Measurements from ENCODE around the gene SAP30BP.

The SAP30BP gene

GRCh38 chr17:75666959-75667790 lies at the start of gene SAP30BP, which contains the start of gene RECQL5:
Gene SAP30BP (plus strand): TSS chr17:75667338. CDS start chr17:75667373, 35 bp downstream.
Gene RECQL5 (minus strand): TSS chr17:75667154. CDS start chr17:75666557, 597 bp downstream.
- peak; percentile 97 for DNase-seq (ENCODE audit: low read depth in 2 of 2)

DNA sequence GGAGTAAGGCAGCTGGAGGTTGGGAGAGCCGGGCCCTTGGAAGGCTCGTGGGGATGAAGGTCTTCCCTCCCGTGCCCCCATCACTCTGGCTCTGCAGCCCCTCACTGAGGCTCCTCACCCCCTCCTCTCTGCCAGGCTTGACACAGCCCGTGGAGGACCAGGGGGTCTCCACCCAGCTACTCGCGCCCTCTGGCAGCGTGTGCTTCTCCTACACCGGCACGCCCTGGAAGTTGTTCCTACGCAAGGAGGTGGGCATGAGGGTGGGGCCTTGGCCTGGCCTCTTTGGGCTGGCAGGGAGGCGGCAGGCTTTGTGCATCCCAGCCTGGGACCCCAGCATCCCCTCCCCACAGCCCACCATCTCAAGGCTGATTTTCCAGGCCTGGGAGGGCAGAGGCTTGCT lies 49.5 kb upstream of the SAP30BP start:
- no peak for DNase-seq (ENCODE audit: low read depth in 2 of 2)

DNA sequence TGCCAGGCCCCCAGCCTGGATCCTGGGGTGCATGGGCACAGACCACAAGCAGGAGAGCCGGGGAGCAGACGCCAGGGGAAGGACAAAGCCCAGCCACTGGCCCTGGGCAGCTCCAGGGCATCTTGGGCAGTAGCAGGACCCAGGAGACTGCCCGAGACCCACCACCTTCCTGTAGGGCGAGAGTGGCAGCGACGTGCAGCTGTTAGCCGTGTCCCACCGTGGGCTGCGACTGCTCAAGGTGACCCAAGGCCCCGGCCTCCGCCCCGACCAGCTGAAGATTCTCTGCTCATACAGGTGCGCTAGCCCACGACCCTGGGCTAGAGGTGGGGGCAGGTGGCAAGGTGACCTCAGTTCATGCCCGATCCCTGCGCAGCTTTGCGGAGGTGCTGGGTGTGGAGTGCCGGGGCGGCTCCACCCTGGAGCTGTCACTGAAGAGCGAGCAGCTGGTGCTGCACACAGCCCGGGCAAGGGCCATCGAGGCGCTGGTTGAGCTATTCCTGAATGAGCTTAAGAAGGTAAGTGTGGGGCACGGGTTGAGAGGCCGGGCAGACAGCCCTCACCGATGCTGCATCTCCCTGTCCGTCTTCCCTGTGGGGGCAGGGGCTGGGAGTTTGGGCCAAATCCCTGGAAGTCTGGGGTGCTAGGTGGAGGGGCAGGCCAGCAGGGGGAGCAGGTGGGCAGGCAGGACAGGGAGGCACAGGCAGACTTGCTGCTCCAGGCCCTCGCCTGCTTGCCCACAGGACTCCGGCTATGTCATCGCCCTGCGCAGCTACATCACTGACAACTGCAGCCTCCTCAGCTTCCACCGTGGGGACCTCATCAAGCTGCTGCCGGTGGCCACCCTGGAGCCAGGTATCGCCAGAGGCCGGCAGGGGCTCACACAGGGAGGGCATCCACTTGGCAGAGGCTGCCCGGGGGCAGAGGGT lies 47.4 kb upstream of the SAP30BP start:
- no peak for DNase-seq (ENCODE audit: low read depth in 2 of 2)

DNA sequence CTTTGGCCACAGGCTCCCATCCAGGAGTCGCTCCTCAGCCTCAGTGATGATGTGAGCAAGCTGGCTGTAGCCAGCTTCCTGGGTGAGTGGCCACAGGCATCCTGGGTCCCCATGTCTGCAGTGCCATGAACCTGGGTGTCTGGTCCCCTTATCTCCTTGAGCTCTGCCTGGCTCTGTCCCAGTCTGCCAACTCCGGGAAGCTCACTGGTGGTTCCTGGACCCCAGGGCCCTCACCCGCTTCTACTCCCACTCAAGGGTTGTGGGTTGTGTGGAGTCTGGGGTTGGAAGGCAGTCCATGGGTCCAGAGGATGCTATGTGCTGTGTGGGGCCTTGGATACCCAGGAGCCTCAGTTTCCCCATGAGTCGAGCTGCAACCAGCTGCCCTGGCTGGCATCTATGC lies 45.6 kb upstream of the SAP30BP start:
- no peak for DNase-seq (ENCODE audit: low read depth in 2 of 2)

- no peak for DNase-seq (ENCODE audit: low read depth in 2 of 2)
Measured at GRCh38 chr17:75622076-75622475, 45.1 kb upstream of the SAP30BP start.

GRCh38 chr17:75622771-75623273 lies 44.3 kb upstream of the SAP30BP start:
- DNase-seq (ENCODE audit: low read depth in 2 of 2) = no peak

DNA sequence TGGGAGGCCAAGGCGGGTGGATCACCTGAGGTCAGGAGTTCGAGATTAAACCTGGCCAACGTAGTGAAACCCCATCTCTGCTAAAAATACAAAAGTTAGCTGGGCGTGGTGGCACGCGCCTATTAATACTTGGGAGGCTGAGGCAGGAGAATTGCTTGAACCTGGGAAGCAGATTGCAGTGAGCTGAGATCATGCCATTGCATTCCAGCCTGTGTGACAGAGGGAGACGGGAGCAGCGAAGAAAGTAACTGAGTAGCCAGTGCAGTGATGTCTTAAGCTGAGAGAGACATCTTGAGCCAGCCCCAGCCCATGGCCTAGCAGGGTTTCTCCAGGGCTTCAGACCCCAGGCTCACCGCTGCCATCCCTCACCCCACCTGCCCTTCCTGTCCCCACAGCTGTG lies 43.8 kb upstream of the SAP30BP start:
- no peak for DNase-seq (ENCODE audit: low read depth in 2 of 2)

- DNase-seq (ENCODE audit: low read depth in 2 of 2) = no peak
Measured at GRCh38 chr17:75624021-75624420, 43.1 kb upstream of the SAP30BP start.

DNA sequence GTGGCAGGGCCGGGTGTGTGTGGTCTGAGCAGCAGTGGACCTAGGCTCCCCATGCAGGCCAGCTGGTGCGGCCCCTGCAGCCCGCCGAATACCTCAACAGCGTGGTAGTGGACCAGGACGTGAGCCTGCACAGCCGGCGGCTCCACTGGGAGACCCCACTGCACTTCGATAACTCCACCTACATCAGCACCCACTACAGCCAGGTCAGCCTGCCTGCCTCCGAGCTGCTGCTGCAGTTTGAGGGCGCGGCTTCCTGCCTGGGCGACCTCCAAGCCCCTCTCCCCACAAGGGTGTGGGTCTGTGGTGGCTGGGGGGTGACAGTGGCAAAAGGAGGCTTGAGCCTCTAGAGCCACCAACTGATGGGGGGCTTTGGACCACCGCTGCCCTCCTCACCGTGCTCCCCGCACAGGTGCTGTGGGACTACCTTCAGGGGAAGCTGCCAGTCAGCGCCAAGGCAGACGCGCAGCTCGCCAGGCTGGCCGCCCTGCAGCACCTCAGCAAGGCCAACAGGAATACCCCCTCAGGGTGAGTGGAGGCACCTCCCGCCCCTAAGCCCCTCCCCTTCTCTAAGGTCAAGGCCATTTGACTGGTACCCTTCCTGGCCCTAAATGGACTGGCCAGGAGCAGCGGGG lies 42.3 kb upstream of the SAP30BP start:
- no peak for DNase-seq (ENCODE audit: low read depth in 2 of 2)

DNA sequence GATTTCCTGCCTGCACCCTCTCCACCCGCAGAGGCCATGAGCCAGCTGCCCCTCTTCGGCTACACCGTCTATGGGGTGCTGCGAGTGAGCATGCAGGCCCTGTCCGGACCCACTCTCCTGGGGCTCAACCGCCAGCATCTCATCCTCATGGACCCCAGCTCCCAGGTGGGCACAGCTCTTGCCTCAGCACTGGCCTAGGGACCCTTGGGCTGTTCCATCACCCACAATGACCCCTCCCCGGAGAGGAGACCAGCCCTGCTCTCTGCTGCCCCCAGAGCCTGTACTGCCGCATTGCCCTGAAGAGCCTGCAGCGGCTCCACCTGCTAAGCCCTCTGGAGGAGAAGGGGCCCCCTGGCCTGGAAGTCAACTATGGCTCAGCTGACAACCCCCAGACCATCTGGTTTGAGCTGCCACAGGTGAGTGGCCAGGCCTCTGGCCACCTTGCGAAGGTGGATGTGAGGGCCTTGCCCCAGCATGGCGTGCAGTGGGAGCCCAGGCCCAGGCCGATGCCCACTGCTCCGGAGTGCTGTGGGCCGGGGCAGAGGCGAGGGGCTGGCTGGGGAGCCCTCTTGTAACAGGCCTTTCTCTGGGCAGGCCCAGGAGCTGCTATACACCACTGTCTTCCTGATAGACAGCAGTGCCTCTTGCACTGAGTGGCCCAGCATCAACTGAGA lies 41.2 kb upstream of the SAP30BP start:
- DNase-seq (ENCODE audit: low read depth in 2 of 2) = no peak

- DNase-seq (ENCODE audit: low read depth in 2 of 2) = no peak
Measured at GRCh38 chr17:75626496-75627038, 40.6 kb upstream of the SAP30BP start.

DNA sequence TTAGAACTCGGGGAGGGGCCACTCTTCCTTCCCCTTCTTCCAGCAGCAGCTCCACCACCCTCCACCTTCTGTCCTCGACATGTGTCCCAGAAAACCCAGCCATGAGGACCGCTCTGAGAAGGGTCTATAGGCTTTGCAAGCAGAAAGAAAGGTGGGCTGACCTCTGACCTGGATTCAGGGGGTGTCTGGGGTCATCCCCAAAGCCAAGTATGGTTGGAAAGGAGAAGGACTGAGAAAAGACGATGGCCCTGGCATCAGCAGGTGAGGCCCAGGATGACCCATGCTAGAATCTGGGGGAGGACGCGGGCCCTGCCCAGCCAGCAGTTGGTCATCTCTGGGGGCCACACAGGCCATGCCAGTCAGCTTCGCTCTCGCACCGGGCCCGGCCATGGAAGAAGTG lies 40.0 kb upstream of the SAP30BP start:
- no peak for DNase-seq (ENCODE audit: low read depth in 2 of 2)

GRCh38 chr17:75628425-75628824 lies 38.7 kb upstream of the SAP30BP start:
- no peak for DNase-seq (ENCODE audit: low read depth in 2 of 2)

DNA sequence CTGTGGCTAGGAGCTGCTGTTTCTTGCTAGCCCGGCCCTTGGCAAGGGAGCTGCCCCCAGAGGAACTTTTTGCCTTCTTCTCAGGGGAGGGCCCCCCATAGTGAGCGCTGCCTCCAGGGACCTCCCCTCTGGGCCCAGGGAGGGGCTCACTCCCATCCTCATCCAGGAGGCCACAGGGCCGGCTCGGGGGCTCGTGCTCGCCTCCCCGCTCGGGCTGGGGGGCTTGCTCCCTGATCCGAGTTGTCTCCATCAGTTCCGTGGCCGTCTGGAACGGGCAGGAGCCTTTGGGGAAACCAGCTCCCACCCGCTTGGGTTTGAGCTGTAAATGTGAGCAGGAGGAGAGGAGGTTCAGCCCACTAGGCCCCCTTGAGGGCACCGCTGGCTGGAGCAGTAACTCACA lies 38.0 kb upstream of the SAP30BP start:
- no peak for DNase-seq (ENCODE audit: low read depth in 2 of 2)

- DNase-seq (ENCODE audit: low read depth in 2 of 2) = no peak
Measured at GRCh38 chr17:75630071-75630917, 36.8 kb upstream of the SAP30BP start.

DNA sequence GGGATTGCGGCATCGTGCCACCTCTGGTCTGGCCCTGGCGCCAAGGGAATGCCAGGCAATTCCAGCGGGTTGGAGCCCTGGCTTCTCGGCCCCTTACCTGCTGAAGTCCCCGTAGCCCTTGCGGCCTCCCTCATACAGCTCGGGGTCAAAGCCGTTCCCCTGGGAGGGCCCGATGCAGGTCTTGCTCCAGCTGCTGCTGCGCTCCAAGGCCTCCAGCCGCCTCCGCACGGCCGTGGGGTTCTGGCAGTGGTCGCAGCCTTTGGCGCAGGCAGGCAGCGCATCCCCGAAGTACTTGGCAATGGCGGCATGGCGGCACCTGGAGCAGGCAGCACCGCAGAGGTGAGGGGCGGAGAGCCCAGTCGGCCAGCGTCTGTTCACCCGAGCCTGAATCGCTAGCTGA lies 35.8 kb upstream of the SAP30BP start:
- DNase-seq (ENCODE audit: low read depth in 2 of 2) = no peak

DNA sequence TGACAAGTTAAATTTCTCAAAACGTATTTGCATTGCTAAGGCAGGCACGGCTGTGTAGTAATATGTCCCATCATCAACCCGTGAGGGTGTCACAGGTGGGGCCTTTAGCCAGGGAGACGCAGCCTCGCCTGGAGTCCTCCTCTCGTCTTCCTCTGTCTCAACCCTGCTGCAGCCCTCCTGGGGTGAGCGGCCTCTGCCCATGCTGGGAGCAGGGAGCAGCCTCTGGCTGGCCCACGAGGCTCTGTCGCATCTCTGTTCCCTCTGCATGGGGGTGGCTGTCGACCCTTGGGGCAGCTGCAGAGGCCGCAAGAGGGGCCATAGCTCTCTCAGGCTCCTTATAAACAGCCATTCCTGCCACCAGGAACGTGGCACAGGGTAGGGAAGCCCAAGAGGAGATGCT lies 34.7 kb upstream of the SAP30BP start:
- DNase-seq (ENCODE audit: low read depth in 2 of 2) = no peak

GRCh38 chr17:75632863-75633485 lies 34.2 kb upstream of the SAP30BP start, which contains the start of gene SMIM5:
Gene SMIM5 (plus strand): TSS chr17:75633434. CDS start chr17:75640202, 6,768 bp downstream.
- peak; percentile 63 to 65 for DNase-seq (ENCODE audit: low read depth in 2 of 2)

Measured in activated CD8-positive, alpha-beta memory T cell treated with anti-CD3 and anti-CD28 coated beads for 4 hours (primary cell).